ENCODE measurements around the gene SRP19.
"Not testable (repeated sequence)": the region's sequence is repeated elsewhere in the genome, so short reads cannot be mapped to it uniquely, and the experiment has no call there.

The SRP19 gene

DNA sequence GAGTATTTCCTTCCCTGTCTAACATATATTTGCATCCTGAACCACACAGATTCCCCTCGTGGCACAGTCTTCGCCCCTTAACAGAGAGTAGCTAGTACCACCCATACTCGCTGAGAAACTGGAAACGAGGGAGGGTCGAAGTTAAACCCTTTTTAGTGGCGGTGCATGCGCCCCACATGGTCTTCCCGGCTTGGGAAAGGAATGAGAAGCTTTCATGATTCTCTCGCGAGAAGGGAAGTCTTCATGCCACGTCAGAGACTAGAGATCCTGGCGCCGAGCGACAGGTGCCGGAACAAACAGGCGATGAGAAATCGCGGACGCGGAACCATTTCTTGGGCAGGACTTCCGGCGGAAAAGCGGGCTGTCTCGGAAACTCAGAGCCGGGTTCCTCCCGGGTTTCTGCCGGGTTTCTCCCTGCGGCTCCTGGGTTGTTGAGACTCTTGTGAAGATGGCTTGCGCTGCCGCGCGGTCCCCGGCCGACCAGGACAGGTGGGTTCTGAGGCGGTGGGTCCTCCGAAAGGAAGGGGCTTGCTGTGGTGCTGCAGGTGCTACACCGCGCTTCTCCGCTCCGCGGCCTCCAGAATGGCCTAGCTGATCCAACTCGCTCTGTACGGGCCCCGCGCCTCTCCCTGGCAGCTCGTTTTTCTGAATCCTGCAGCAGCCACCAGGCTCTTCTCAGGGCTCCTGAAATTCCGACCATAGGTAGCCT, at the start of gene SRP19:
SRP19 (plus strand) TSS at position 359 of the 709 bp plus-strand sequence; CDS start at position 449, 90 bp downstream.
- peak; percentile 88 for DNase-seq (ENCODE audit: low read depth)

DNA sequence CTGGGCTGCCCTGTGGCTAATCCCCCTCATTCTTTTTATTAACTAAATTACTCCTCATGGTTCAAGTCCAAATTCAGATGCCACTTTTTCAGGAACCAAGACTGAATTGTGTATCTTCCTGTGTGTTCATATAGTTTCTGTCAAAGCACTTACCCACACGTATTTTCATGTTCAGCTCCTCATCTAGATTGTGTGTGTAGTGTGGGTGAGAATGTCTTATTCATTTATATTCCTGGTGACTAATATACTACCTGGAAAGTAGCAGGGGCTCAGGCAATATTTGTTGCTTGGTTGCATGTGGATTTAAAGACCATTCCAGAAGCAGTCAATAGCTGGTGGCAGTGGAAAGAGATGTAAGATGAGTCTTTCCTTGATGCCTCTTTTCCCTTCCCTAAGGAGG, 48.5 kb upstream of the SRP19 start:
- no peak for DNase-seq (ENCODE audit: low read depth)

DNA sequence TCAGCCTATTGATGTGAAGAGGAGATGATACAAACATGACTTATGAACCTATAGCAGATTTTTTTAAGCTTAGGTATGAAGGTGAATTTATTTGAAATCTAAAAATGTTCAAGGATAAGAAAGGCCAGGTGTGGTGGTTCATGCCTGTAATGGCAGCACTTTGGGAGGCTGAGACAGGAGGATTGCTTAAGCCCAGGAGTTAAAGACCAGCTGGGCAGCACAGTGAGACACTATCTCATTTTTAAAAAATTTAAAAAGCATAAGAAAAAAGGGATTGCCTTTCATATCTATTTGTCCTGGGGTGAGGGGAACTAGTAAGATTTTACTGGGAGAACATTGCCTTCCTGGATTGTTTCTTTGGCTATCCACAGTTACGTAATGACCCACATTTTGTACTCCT, 40.8 kb upstream of the SRP19 start:
- DNase-seq (ENCODE audit: low read depth) = no peak

DNA sequence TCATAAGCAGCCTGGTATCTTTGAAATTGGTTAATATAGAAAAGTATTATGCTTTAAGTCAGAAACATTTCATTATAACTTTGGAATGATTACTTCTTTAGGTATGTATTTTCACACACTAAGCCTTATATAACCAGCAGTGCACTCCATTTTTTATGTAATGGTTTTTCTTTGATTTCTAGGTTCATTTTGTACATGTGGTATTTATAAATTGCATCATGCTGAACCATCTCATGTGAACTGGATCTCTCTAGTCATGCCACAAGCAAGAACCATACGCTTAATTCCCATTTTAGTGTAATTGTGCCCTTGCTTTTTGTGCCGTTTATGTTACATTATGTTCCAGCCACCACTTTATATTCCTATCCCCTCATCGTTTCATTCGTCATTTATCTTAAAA, 38.6 kb upstream of the SRP19 start:
- DNase-seq (ENCODE audit: low read depth) = no peak

DNA sequence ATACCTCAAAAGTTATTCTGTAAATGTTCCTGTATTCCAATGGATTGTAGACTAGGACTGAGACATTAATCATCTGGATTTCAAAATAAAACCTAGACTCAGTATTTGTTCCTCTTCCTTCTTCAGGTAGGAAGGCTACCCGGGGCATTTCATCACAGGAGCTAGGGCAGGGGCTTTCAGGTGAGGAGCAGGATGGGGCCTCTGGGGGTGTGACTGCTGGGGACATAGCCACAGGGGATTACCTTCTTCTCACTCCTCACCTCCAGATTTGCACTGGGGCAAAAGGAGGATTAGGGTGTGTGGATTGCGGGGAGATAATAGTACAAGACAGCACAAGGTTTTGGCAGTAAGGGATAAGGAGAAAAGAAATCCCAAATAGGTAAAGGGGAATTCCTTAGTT, 37.9 kb upstream of the SRP19 start:
- no peak for DNase-seq (ENCODE audit: low read depth)

DNA sequence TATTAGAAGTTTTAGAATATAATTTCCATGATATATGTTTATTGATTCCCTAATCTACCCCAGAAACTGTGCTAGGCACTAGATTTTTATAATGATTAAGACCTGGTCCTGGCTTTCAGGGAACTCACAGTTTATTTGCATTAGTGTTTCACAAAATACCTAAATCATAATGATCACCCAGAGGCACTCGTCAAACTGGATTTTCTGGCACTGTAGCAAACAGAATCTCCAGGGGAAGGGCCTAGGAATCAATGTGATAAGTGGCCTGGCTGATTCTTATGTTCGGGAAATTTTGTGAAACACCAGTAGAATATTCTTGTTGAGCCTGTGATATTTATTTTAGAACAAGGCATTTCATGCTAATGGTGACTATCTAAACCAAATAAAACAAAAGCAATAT, 37.4 kb upstream of the SRP19 start:
- no peak for DNase-seq (ENCODE audit: low read depth)

DNA sequence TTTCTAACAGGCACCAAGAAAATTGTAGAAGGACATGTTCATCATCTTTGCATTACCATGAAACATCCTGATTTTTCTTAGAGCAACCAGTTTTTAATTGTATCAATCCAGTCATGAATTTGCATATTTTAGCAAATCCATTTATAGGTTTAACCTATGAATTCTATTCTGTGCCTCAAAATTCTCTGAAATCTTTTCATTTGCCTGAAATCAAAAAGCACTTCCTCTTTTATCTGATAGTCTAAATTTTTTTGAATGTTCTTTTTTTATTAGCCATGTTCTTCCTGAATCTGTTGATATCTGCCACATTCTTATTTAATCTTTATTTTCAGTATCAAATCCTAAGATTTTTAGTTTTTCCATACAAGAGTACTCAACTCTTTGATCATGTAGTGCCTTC, 36.9 kb upstream of the SRP19 start:
- DNase-seq (ENCODE audit: low read depth) = no peak

DNA sequence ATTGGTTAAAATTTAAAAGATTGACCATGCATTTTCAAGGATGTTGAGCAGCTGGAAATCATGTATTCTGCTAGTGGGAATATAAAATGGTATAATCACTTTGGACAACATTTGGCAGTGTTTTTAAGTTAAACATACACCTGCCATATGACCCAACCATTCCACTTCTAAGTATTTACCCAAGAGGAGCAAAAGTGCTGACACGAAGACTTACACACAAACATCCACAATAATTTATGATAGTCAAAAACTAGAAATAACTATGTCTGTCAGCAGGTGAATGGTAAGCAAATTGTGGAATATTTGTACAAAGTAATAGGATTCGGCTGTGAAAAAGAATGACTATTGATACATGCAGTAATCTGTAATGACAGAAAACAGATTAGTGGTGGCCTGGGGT, 30.7 kb upstream of the SRP19 start:
- no peak for DNase-seq (ENCODE audit: low read depth)

DNA sequence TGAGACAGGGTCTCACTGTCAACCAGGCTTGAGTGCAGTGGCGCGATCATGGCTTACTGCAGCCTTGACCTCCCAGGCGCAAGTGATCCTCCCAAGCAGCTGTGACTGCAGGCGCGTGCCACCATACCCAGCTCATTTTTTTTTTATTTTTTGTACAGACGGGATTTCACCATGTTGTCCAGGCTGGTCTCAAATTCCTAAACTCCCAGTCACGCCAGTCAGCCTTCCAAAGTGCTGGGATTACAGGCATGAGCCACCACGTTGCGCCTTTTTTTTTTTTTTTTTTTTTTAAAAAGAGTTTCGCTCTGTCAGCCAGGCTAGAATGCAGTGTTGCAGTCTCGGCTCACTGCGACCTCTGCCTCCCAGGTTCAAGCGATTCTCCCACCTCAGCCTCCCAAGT, 27.1 kb upstream of the SRP19 start:
- no peak for DNase-seq (ENCODE audit: low read depth)

DNA sequence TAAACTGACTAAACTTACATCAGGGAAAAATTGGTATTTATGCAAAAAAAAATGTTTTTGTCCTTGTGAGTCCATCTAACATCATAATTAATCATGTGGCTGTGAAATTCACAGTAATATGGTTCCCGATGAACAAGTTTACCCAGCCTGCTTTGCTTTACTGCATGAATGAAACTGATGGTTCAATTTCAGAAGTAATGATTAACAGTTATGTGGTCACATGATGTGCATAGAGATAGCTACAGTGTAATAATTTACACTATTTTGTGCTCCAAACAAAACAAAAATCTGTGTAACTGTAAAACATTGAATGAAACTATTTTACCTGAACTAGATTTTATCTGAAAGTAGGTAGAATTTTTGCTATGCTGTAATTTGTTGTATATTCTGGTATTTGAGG, 16.6 kb upstream of the SRP19 start:
- no peak for DNase-seq (ENCODE audit: low read depth)

DNA sequence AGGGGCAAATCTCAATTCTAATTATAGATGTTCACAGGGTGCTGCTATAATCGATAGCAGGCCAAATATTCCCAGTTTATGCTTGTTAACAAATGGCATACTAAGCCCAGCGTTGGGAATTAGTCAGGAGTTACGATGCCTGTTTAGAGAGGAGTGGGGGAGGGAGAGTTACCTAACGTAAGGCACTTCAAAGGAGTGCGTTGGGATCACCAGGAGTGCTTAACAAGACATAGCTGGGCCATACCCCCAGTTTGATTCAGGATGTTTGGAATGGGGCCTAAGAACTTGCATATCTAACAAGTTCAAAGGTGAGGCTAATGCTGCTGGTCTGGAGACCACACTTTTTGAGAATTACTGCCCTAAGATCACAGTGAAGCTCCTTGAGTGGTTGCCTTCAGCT, 14.5 kb upstream of the SRP19 start:
- DNase-seq (ENCODE audit: low read depth) = no peak

DNA sequence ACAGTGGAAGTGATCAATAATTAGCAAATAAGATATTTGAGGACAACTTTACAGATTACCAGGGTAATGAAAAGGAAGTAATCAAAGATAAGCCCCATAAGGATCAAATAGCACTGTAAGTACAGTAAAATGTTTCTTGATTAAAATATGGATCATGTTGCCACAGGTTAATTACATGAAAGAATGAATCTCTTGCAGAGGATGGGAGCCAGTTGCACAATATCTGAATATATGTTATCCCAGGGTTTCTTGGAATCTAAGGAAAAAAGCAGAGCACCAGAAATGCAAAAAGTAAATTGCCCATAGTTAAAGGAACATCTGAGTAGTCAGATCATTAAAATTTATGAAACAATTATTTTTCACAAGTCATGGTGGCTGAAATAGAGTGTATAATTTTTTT, 13.8 kb upstream of the SRP19 start:
- DNase-seq (ENCODE audit: low read depth) = no peak

DNA sequence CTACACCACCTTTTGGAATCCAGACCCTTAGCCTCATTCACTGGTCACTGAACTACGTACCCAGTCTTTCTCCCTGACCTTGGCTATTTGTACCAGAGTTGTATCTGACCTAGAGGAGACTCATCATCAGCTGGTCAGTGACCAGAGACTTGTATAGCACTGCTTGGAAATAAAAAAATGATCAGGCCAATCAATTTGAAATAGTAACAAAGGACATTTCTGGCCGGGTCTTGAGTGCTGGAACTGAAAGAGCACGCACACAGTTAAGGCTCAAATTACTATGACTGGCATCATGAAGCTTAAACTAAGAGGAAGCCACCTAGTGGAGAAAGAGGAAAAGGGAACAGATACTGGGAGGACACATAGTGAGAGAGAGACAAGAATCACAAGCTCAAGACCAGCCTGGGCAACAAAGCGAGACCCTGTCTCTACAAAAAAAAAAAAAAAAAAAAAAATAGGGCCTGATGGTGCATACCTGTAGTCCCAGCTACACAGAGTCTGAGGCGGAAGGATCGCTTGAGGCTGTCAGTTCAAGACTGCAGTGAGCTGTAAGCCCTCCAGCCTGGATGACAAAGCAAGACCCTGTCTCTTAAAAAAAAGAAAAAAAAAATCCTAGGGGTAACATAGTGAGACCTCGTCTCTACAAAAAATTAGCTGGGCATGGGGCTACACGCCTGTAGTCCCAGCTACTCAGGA, 12.8 kb upstream of the SRP19 start:
- DNase-seq (ENCODE audit: low read depth) = peak; percentile 23

DNA sequence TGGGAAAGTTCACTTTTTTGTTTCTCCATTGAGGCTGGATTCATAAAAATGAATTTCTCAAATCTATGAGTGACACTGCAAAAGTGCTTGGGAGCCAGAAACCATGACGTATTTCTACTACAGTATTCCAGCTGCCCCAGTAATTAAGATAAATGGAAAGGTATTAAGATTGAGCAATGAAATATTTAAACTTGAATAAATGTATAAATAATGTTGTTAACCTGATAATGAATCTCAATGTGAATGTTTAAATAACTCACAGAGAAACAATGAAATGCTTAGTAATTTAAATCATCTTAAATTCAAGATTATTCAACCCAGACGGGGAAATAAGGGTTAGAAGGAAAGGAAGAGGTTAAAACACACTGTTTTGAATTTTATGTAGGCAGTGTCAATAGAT, 11.2 kb upstream of the SRP19 start:
- DNase-seq (ENCODE audit: low read depth) = no peak

DNA sequence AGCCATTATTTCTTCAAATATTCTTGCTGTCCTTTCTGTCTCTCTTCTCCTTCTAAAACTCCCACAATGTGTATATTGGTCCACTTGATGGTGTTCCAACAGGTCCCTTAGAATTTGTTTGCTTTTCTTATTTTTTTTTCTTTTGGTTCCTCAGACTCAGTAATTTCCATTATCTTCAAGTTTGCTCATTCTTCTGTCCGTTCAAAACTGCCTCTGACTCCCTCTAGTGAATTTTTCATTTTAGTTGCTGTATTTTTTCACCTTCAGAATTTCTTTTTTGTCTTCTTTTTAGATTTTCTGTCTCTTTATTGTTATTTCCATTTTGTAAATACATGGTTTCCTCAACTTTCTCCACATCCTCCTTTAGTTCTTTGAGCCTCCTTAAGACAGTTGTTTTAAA, 6.4 kb upstream of the SRP19 start:
- DNase-seq (ENCODE audit: low read depth) = no peak

DNA sequence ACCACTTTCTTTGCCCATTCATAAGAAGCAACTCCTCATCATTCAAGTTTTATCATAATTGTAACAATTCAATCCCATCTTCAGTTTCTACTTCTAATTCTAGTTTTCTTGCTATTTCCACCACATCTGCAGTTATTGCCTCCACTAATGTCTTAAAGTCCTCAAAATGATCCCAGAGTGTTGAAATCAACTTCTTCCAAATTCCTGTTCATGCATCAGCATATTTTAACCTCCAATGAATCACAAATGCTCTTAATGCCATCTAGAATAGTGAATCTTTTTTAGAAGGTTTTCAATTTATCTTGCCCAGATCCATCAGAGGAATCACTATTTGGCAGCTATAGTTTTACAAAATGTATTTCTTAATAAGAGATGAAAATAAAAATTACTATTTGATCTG, 3.2 kb upstream of the SRP19 start:
- peak; percentile 34 for DNase-seq (ENCODE audit: low read depth)

DNA sequence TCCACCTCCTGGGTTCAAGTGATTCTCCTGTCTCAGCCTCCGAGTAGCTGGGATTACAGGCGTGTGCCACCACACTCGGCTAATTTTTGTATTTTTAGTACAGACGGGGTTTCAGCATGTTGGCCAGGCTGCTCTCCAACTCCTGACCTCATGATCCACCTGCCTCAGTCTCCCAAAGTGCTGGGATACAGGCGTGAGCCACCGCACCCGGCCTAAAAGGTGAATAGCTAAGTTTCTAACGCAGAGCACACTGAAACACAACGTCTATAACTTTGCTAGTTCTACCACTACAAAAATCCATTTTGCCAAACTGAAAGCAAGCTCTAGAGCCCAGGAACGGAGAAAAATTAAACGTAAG, 537 bp upstream of the SRP19 start:
- not testable (repeated sequence) for DNase-seq (ENCODE audit: low read depth)

DNA sequence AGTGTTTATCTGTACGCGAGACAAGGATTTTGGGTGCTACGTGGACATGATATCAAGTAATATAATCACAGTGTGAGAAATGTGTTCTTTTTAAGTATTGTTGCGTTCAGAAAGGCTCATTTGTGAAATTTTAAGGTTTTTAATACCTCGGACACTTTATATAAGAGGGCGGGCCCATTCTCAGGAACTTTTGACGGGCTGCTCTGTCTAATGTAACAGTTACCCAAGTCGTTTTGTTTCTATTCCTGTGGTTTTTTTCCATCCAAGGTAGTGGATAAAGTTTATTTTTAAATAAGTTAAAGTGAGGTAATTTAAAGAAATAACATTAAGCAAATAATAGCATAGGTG, 525 bp downstream of the SRP19 start:
- DNase-seq (ENCODE audit: low read depth) = no peak

DNA sequence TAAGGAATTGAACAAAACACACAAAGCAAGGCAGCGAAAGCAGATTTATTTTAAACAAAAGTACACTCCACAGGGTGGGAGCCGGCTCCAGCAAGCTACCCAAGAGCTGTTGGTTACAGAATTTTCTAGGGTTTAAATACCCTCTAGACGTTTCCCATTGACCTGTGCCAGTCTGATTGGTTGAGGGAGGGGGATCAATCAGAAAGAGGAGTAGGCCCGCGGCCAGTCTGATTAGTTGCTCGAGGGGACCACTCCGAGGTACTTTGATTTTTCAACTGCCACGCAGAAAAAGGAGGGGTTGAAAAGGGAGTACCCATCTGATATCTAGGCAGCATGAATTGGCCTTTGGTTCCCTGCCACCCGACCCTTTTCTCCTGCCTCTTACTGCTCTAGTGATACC, 998 bp downstream of the SRP19 start:
- no peak for DNase-seq (ENCODE audit: low read depth)

DNA sequence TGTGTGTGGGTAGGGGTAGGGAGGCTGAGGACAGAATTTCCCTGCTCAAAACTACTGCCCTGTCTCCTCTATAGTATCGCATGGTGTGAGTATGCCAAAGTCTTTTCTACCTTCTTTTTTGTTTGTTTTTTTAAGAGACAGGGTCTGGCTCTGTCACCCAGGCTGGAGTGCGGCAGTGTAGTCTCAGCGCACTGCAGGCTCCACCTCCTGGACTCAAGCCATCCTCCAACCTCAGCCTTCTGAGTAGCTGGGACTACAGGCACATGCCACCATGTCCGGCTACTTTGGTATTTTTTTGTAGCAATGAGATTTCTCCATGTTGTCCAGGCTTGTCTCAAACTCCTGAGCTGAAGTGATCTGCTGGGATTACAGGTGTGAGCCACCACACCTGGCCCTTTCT, 2.5 kb downstream of the SRP19 start:
- DNase-seq (ENCODE audit: low read depth) = no peak

DNA sequence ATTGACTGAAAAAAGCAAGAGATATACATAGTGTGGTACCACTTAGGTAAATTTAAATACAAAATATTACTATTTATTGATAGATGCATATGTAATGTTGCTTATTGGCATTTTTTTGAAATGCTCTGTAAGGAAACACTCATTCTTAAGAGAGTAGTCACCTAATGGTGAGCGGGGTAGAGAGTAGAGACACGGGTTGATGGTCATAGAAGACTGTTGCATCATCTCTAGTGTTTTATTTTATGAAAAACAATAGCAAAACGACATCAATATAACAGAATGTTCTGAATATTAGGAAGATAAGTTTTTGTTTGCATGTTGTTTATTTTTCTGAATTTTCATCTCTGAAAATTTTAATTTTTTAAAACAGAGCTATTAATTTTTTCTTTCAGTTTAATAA, 4.0 kb downstream of the SRP19 start:
- DNase-seq (ENCODE audit: low read depth) = no peak

DNA sequence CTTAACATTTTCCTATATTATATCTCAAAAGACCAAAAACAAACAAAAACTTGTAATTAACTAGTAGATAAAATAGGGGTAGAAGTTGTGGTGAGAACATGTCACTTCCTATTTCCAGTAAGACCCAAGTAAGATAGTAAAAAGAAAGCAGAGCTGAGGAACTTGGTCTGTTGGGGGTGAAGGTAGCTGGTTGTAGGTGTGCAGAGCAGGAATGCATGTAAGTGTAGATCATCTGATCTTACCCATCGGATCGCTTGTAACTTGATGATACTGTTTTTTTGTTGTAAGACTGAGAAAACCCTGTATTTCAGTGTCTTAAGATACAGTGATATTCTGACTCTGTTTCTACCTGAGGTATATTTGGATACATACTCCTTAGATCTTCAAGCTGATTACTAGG, 5.7 kb downstream of the SRP19 start:
- no peak for DNase-seq (ENCODE audit: low read depth)

DNA sequence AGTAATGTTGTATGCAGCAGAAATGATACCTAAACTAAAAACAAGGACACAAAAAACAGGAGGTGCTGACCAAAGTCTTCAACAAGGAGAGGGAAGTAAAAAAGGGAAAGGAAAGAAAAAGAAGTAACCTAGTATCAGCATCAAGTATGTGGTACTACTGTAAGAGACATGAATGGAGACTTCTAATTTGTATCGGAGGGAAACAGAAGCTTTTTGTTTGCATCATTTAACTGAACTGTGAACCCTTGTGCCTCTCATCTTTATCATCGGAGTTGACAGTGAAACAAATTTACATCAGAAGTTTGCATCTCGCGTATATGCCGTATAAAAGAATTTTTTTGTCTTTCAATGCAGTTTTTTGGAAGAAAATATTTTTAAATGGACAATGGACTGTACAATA, 6.3 kb downstream of the SRP19 start:
- DNase-seq (ENCODE audit: low read depth) = no peak

DNA sequence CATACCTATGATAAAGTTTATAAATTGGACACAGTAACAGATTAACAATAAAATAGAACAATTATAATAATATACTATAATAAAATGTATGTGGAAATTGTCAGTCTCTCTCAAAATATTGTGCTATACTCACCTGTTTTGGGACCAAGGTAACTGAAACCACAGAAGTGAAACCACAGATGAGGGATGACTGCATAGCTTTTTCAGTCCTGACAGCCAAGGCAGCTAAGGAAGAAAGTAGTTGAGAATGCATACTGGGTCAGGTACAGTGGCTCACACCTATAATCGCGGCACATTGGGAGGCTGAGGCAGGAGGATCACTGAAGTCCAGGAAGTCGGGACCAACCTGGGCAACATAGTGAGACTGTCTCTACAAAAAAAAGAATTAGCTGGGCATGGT, 8.9 kb downstream of the SRP19 start:
- no peak for DNase-seq (ENCODE audit: low read depth)

Data from GM04503 (cell line).